Mammary epithelial cell (primary cell): ENCODE data around the gene AGPAT2.

Experiments used
- CTCF ChIP-seq, 2 donors: IDR thresholded peaks in 1 of 2; conservative IDR thresholded peaks in 1 of 2; 2 replicates each; pipeline ENCODE4 v1.5.1; 2011 to 2012; ENCODE audit warnings: inconsistent platforms in 2 of 2, low read length in 2 of 2, mild to moderate bottlenecking in 2 of 2, control low read depth in 1 of 2, low read depth in 1 of 2; ENCODE audit not compliant: insufficient read depth in 1 of 2; ENCODE audit errors: extremely low read depth in 1 of 2
- EZH2 ChIP-seq: IDR thresholded peaks from 2 replicates; pipeline ENCODE4 v1.6.1; 2012; ENCODE audit warnings: low read length, inconsistent platforms, borderline replicate concordance

- TF ChIP-seq CTCF (conservative IDR thresholded peaks at IDR 0.05 in 1 of 2, IDR thresholded peaks at IDR 0.05 in 1 of 2; ENCODE audit: extremely low read depth in 1 of 2, insufficient read depth in 1 of 2, low read depth in 1 of 2, low read length in 2 of 2) (no peak), EZH2 (no peak)
Measured at GRCh38 chr9:136720898-136721338, 33.7 kb upstream of the AGPAT2 start.
